ENCODE data around the gene MTA2.

MTA2 gene

DNA sequence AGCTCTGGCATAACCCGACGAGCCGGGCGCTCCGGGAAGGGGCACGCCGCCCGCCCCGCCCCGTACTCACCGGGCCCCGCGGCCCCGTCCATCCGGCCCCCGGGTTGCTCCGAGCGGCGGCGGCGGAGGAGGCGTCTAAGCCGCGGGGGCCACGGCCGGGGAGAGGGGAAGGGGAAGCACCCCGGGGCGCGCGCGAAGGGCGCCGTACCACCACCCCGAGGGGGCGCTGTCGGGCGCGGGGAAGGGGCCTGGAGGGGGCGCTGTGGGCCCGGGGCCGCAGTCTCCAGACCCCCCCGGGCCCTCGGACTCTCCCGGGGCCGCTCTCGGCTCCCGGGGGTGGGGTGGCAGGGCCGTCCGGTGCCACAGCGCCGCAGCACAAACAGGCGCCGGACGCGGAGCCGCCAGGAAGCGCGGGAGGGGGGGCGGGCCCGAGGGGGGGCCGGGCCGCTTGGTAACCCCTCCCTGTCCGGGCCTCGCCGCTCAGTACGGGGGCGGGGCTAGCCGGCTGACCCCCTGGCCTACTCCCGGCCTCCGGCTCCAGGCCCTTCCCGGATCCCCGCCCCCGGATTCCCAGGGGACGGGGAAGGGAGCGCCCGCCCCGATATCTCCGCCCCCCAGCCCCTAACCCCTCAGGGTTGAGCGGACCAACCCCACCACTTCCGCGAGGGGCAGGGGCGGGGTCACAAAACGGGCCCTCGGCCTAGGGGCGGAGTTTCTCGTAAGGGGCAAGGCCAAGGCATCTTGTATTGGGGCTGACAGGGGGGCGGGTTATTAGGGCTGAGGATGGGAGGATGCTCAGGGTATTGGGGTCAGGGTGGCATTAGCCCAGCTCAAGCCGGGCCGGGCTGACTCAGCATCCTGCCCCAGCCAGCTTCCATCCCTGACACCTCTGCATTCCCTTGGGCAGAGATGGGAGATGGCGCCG, 11.0 kb upstream of the MTA2 start, which contains the start of the genes EML3 and ROM1:
Gene EML3, minus strand, starts transcription at position 410 of the 925 bp plus-strand sequence. Its CDS starts 318 bp downstream, at position 92.
Gene ROM1, plus strand, starts transcription at position 892 of the 925 bp plus-strand sequence. Its CDS starts 25 bp downstream, at position 917.
- peak; percentile 81 for DNase-seq

DNA sequence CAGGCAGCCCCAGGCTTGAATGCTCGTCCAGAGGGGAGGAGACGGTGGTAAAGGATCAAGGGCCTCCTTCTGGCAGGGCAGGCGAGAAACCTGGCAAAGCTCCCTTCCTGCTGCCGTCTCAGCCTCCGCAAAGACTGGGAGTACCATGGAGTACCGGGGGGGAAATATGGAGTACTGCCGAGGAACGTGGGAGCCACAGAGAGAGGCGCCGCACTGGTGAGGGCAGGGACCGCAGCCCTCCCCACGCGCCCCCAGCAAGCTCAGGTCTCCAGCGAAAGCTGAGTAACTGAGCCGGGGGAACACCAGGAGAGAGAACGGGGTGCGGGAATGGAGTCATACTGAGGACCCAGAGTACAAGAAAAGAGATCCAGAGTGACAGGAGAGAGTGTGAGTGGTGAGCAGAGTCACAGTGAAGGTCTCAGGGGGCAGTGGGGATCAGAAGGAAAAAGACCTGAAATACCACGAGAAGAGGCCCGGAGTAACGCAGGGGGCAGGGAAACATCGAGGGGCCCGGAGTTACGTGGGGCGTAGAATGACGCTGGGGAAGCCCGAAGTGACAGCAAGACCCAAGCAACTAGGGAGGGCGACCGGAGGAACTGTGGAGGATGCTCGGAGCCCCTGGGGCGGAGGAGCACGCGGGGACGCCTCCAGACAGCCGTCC, 10.2 kb upstream of the MTA2 start:
- DNase-seq = no peak

GRCh38 chr11:62610814-62611704, 9.4 kb upstream of the MTA2 start:
- DNase-seq = no peak

DNA sequence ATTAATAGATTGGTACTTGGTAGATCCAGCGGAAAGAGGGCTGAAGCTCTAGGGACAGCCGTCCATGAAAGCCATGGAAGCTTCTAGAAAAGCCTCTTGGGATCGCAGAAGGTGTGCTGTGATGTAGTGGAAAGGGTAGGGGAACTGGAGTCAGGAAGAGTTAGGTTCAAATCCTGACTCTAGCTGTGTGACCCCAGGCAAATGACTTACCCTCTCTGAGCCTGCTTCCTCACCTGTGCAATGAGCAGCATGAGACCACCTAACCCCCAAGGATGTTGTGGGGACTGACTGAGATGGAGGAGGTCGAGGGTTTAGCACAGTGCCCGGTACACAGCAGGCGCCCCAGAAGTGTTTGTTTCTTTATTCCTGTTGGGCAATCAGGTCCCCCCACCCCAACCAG, 8.7 kb upstream of the MTA2 start:
- DNase-seq = no peak

DNA sequence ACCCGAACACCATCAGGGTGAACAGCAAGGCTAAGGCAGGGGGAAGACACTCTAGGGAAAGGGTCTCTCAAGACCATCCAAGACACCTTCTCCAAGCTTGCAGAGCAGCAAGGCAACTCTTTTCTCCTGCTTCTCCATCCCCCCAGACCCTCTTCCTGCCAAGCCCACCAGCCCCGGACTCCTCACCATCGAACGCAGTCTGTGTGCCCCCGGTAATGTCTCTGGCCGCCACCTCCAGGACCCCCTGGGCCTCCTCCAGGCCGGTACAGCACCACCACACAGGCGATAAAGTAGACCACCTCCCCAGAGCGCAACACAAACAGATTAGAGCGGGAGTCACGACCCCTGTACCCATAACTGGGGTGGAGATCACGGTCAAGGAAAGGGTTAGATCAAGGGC, 7.1 kb upstream of the MTA2 start:
- no peak for DNase-seq

- DNase-seq = no peak
Observed at GRCh38 chr11:62607714-62608113, 6.0 kb upstream of the MTA2 start.

GRCh38 chr11:62605902-62606301, 4.2 kb upstream of the MTA2 start:
- no peak for DNase-seq

DNA sequence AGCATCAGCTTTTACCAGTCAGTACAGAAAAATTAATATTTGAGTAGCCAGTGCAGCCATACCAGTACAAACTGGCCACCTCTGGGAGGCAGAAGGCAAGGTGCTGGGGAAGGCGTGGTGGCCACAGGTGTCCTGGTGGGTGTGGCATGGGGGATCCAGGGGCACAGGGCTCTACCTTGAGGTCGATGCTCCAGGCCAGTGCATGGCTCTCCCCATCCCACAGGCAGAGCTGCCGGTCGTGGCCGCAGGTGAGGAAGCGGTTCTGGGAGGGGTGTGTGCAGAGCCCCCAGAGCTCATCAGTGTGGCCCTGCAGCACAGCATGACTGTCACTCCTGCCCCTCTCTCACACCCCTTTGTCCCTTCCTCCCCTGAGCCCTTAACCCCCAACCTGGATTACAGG, 3.8 kb upstream of the MTA2 start:
- DNase-seq = no peak

GRCh38 chr11:62604460-62605120, 2.9 kb upstream of the MTA2 start:
- DNase-seq = no peak

- no peak for DNase-seq
Observed at GRCh38 chr11:62603776-62604299, 2.2 kb upstream of the MTA2 start.

DNA sequence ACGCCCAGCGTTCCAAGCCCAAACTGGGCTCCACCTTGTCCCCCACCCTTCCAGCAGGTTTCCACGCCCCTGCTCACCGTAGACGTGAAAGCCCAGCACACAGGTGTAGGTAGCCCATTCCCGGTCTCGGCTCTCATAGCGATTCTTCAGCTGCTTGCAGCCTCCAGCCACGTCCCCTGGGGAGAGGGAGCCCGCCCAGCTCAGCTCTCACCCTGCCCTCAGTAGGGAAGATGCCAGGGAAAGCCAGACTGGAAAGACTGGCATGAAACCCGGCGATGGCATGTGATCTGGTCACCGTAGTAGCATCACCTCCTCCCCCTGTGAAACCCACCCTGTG, 1.4 kb upstream of the MTA2 start:
- DNase-seq = no peak

- peak; percentile 54 for DNase-seq
Observed at GRCh38 chr11:62602141-62603071, 741 bp upstream of the MTA2 start.

- no peak for DNase-seq
Observed at GRCh38 chr11:62601122-62601371, 618 bp downstream of the MTA2 start.

- DNase-seq = no peak
Observed at GRCh38 chr11:62600367-62601121, 1.1 kb downstream of the MTA2 start.

GRCh38 chr11:62599901-62600300, 1.8 kb downstream of the MTA2 start:
- DNase-seq = no peak

GRCh38 chr11:62599069-62599696, 2.5 kb downstream of the MTA2 start:
- DNase-seq = peak; percentile 99

GRCh38 chr11:62595124-62595523, 6.5 kb downstream of the MTA2 start:
- no peak for DNase-seq

- peak; percentile 63 for DNase-seq
Observed at GRCh38 chr11:62593434-62594044, 8.1 kb downstream of the MTA2 start.

DNA sequence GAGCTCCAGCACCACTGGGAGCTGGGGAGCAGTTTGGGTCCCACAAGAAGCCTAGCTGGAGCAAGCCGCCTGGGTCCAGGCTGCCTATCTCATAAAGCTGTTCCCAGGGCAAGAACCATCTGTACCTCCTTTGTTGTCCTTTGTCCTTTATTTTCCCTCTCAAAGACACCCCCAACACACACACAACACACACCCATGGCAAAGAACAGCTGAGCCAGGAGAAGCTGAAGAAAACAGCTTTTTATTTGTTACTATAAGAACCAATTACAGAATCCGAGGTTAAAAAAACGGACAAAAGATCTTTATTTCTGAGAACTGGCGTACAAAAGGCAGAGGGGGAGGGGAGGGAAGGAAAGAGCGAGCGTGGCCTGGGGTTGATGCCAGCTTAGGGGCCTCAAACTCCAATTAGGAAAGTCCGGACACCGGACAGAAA, 8.7 kb downstream of the MTA2 start:
- no peak for DNase-seq

Measured in NCI-H1436 (cell line).